ENCODE measurements around the gene FUCA2.
"Not testable (repeated sequence)": the region's sequence is repeated elsewhere in the genome, so short reads cannot be mapped to it uniquely, and the experiment has no call there.

GRCh38 chr6:143447865-143448264 is 63.7 kb downstream of the FUCA2 start:
- not testable (repeated sequence) for TF ChIP-seq CTCF, POLR2AphosphoS5, EP300, POLR2A (IDR thresholded peaks at IDR 0.05)
